K562 (cell line): ENCODE data around the gene ZKSCAN1. TPM values are rescaled to one million over a fixed set of nuclear protein-coding genes. Genes with fewer than 3 reads are reported as not detected.

Source experiments
- BCOR ChIP-seq: fragments of 450-650 bp; IDR thresholded peaks from 2 replicates; pipeline ENCODE4 v1.6.1; 2016
- CEBPZ ChIP-seq: fragments of 150-350 bp; IDR thresholded peaks from 2 replicates; pipeline ENCODE4 v1.6.1; 2014; ENCODE audit warnings: low read depth, mild to moderate bottlenecking, low read length, borderline replicate concordance
- CREB1 ChIP-seq, 2 experiments: sonication (generic) in 1 of 2; formaldehyde crosslinking in 1 of 2; IDR thresholded peaks; 2 replicates each; pipeline versions ENCODE4 v1.6.1 to v1.8.0; 2012 to 2022; ENCODE audit warnings: inconsistent platforms in 1 of 2, mild to moderate bottlenecking in 1 of 2, missing genetic modification reagents in 1 of 2, moderate library complexity in 1 of 2
- DPF2 ChIP-seq: fragments of 450-650 bp; IDR thresholded peaks from 2 replicates; pipeline ENCODE4 v1.6.1; 2016
- ELK3 ChIP-seq: fragments of 450-650 bp; formaldehyde crosslinking; IDR thresholded peaks from 2 replicates; pipeline ENCODE4 v1.4.0; 2020; ENCODE audit warnings: mild to moderate bottlenecking
- GABPB1 ChIP-seq: sonication (generic); formaldehyde crosslinking; IDR thresholded peaks from 2 replicates; pipeline ENCODE4 v1.8.0; 2022; ENCODE audit warnings: mild to moderate bottlenecking, missing genetic modification reagents
- GTF2B ChIP-seq: IDR thresholded peaks from 2 replicates; pipeline ENCODE4 v1.6.1; 2011; ENCODE audit not compliant: insufficient read length; ENCODE audit errors: extremely low read depth
- KLF6 ChIP-seq: fragments of 250-450 bp; sonication (Bioruptor Pico); IDR thresholded peaks from 2 replicates; pipeline ENCODE4 v1.4.0; 2020; ENCODE audit warnings: mild to moderate bottlenecking, moderate library complexity, borderline replicate concordance
- NFXL1 ChIP-seq: fragments of 450-650 bp; formaldehyde crosslinking; IDR thresholded peaks from 2 replicates; pipeline ENCODE4 v1.4.0; 2021; ENCODE audit warnings: mild to moderate bottlenecking
- POLR2AphosphoS2 ChIP-seq: IDR thresholded peaks from 2 replicates; pipeline ENCODE4 v1.6.1; 2012; ENCODE audit warnings: low read length, improper control_type of control experiment
- POLR3A ChIP-seq: IDR thresholded peaks from 2 replicates; pipeline ENCODE4 v1.6.1; 2011; ENCODE audit warnings: borderline replicate concordance, mild to moderate bottlenecking, moderate library complexity; ENCODE audit not compliant: insufficient read length, insufficient read depth; ENCODE audit errors: extremely low read depth
- SIX5 ChIP-seq, 2 experiments: IDR thresholded peaks; 2 replicates each; pipeline ENCODE4 v1.6.1; 2011; ENCODE audit warnings: low read length in 2 of 2, borderline replicate concordance in 1 of 2, low read depth in 1 of 2, mild to moderate bottlenecking in 1 of 2, moderate library complexity in 1 of 2; ENCODE audit not compliant: insufficient read depth in 1 of 2
- SMARCA4 ChIP-seq: fragments of 450-650 bp; IDR thresholded peaks from 2 replicates; pipeline ENCODE4 v1.6.1; 2016
- TSHZ1 ChIP-seq: fragments of 250-450 bp; sonication (Bioruptor Pico); IDR thresholded peaks from 2 replicates; pipeline ENCODE4 v1.4.0; 2020; ENCODE audit warnings: mild to moderate bottlenecking, moderate library complexity
- ZKSCAN1 ChIP-seq: fragments of 150-350 bp; IDR thresholded peaks from 2 replicates; pipeline ENCODE4 v1.6.1; 2016; ENCODE audit warnings: low read depth, low read length
- ZNF23 ChIP-seq: fragments of 250-450 bp; sonication (Bioruptor Pico); IDR thresholded peaks from 2 replicates; pipeline ENCODE4 v1.4.0; 2020; ENCODE audit warnings: mild to moderate bottlenecking
- ZNF717 ChIP-seq: fragments of 250-450 bp; sonication (Bioruptor Pico); IDR thresholded peaks from 2 replicates; pipeline ENCODE4 v1.5.0; 2021
- ZNF77 ChIP-seq: fragments of 250-450 bp; sonication (Bioruptor Pico); IDR thresholded peaks from 2 replicates; pipeline ENCODE4 v1.5.0; 2020
- polyA plus RNA-seq, 8 experiments: library from polyadenylated mRNA; depleted of rRNA in 4 of 8; stranded (reverse) in 5 of 8; unstranded in 3 of 8; fragments of >200 nt; fragmentation: Nextera tagmentation in 2 of 8; fragmentation: Illumina TruSeq in 1 of 8; extraction: Ambion mirVana in 2 of 8; extraction: Trizol in 1 of 8; gene quantifications; 2 replicates each; pipeline versions ENCODE4 v1.2.1 to v1.2.3, GENCODE V29; 2011 to 2014; ENCODE audit warnings: inconsistent platforms in 1 of 8, missing spikeins in 1 of 8
- total RNA-seq, 7 experiments: library from RNA; depleted of rRNA in 6 of 7; stranded (reverse); fragments of >200 nt in 6 of 7; fragmentation: Illumina TruSeq in 2 of 7; extraction: Trizol in 2 of 7; gene quantifications; 2 replicates each; pipeline versions ENCODE4 v1.2.1 to v1.2.3, GENCODE V29; 2011 to 2021; ENCODE audit warnings: low replicate concordance in 1 of 7

ZKSCAN1 gene
- total and polyA plus RNA-seq, 9 of the 15 experiments (the other 6 are each of a cell fraction or from before 2014, with no cell fraction given), result 5.3 to 43.0 (median 23.2) TPM

GRCh38 chr7:100081535-100082102 lies 66.2 kb downstream of the ZKSCAN1 start, which contains the start of gene ZNF3 (continued):
- no peak for TF ChIP-seq GTF2B
- TF ChIP-seq ELK3 (CRISPR knock-in tag), result no peak
- no peak for TF ChIP-seq BCOR
- peak; percentile 99 for TF ChIP-seq GABPB1 (CRISPR knock-in tag)
- TF ChIP-seq KLF6, result no peak
- peak; percentile 75 for TF ChIP-seq ZKSCAN1
- TF ChIP-seq CEBPZ, result no peak
- peak; percentile 89 for TF ChIP-seq CREB1 (IDR thresholded peaks at IDR 0.05)
- TF ChIP-seq CREB1 (CRISPR knock-in tag; IDR thresholded peaks at IDR 0.05), result peak; percentile 94
- TF ChIP-seq TSHZ1 (CRISPR knock-in tag), result no peak
- TF ChIP-seq SMARCA4, result 0 out of 2 replicates have a peak, but pooled peaks have one; percentile 7
- no peak for TF ChIP-seq NFXL1 (CRISPR knock-in tag)
- no peak for TF ChIP-seq POLR3A
- no peak for TF ChIP-seq ZNF23
- TF ChIP-seq ZNF77 (CRISPR knock-in tag), result no peak
- TF ChIP-seq DPF2, result peak; percentile 39; the same call in 1 of the 2 replicates
- TF ChIP-seq SIX5 (IDR thresholded peaks at IDR 0.05; ENCODE audit: borderline replicate concordance in 1 of 2, insufficient read depth in 1 of 2, low read depth in 1 of 2, low read length in 2 of 2), result peak; percentile 48 to 57; a peak in 3 of 4 replicates
- TF ChIP-seq ZNF717, result no peak
- peak; percentile 98 for TF ChIP-seq POLR2AphosphoS2
